HepG2 (cell line): Measurements from ENCODE around the gene SOWAHA. TPM values are rescaled to one million over a fixed set of nuclear protein-coding genes. Genes with fewer than 3 reads are reported as not detected.
A peak's percentile ranks its signal among the peaks of the same experiment; 100 is the strongest.

Source experiments
- ATAC-seq: fragments of 200-7000 bp; cut with Tn5 transposase; 3 replicates; pipeline ENCODE4 v1.9.1; 2020; ENCODE audit warnings: mild to moderate bottlenecking, moderate library complexity
- BruUV-seq: library from RNA; stranded (reverse); fragments of 400-500 nt; replicated peaks from 2 replicates; lab custom pipeline; 2021; lab: Mats Ljungman, UMichigan
- CTCF ChIA-PET: fragments of 300-600 bp; formaldehyde crosslinking; extraction: SDS; loops from one replicate; lab custom pipeline; 2021; ENCODE audit warnings: low total read pairs, inconsistent platforms, low intra/inter-chr PET ratio; lab: Yijun Ruan, JAX
- POLR2A ChIA-PET: fragments of 350-600 bp; sonication (Branson Sonifier 250); formaldehyde crosslinking; loops from one replicate; lab custom pipeline; 2020; ENCODE audit warnings: antibody characterized with exemption, inconsistent platforms; lab: Yijun Ruan, JAX
- DNase-seq: peaks from one replicate; pipeline ENCODE4 v3.0.0-alpha.2; 2015; ENCODE audit warnings: low spot score
- FAIRE-seq: peaks from 3 replicates; lab custom pipeline; 2011; peaks lifted over from hg19 to GRCh38; lab: Jason Lieb, UNC
- H2AFZ ChIP-seq: one replicate; pipeline ENCODE4 v1.6.1; 2011; ENCODE audit warnings: low read length, inconsistent platforms
- H3K27ac ChIP-seq: fragments of 300-600 bp; 3 replicates; pipeline ENCODE4 v1.8.0; 2011; ENCODE audit warnings: mixed run types, mild to moderate bottlenecking, mixed read lengths, low read length, inconsistent platforms; ENCODE audit not compliant: insufficient read depth; ENCODE audit errors: extremely low read length
- H3K27me3 ChIP-seq, 2 experiments: fragments of 200-600 bp in 1 of 2; 2 replicates in 1 of 2; 3 replicates in 1 of 2; pipeline versions ENCODE4 v1.6.0 to v1.8.0; 2011; ENCODE audit warnings: low read length in 2 of 2, mild to moderate bottlenecking in 2 of 2, moderate library complexity in 2 of 2, inconsistent platforms in 1 of 2; ENCODE audit not compliant: insufficient read depth in 2 of 2, control insufficient read depth in 1 of 2
- H3K36me3 ChIP-seq, 2 experiments: fragments of 200-600 bp in 1 of 2; replicated peaks in 1 of 2; 2 replicates in 1 of 2; 3 replicates in 1 of 2; pipeline versions ENCODE4 v1.5.1 to v1.8.0; 2011; ENCODE audit warnings: low read length in 2 of 2, inconsistent platforms in 1 of 2; ENCODE audit not compliant: insufficient read depth in 2 of 2, control insufficient read depth in 1 of 2
- H3K4me1 ChIP-seq: 2 replicates; pipeline ENCODE4 v1.5.1; 2012; ENCODE audit warnings: low read length, inconsistent platforms; ENCODE audit not compliant: insufficient read depth
- H3K4me2 ChIP-seq: 2 replicates; pipeline ENCODE4 v1.6.0; 2011; ENCODE audit warnings: low read depth, low read length, inconsistent platforms
- H3K4me3 ChIP-seq, 3 experiments: fragments of 200-600 bp in 1 of 3; sonication (generic), shearing (Covaris generic) in 1 of 3; replicated peaks in 1 of 3; 2 replicates each; pipeline ENCODE4 v1.5.1; 2011 to 2016; ENCODE audit warnings: low read length in 3 of 3, inconsistent platforms in 2 of 3, low read depth in 2 of 3, mild to moderate bottlenecking in 2 of 3, control low read depth in 1 of 3, mixed read lengths in 1 of 3; ENCODE audit not compliant: insufficient read depth in 1 of 3
- H3K79me2 ChIP-seq: one replicate; pipeline ENCODE4 v1.6.1; 2011; ENCODE audit warnings: low read length, inconsistent platforms; ENCODE audit not compliant: insufficient read depth
- H3K9ac ChIP-seq: 2 replicates; pipeline ENCODE4 v1.6.0; 2011; ENCODE audit warnings: mild to moderate bottlenecking, low read depth, low read length, inconsistent platforms; ENCODE audit not compliant: insufficient read depth
- H3K9me3 ChIP-seq: 2 replicates; pipeline ENCODE4 v1.5.1; 2012; ENCODE audit warnings: mild to moderate bottlenecking, low read length
- H4K20me1 ChIP-seq: 2 replicates; pipeline ENCODE4 v1.6.0; 2011; ENCODE audit warnings: inconsistent platforms, mild to moderate bottlenecking, low read length, moderate library complexity; ENCODE audit not compliant: insufficient read depth
- ARID5B ChIP-seq: IDR thresholded peaks from 2 replicates; pipeline ENCODE4 v1.4.0; 2020; ENCODE audit warnings: mild to moderate bottlenecking, missing genetic modification reagents
- ATF2 ChIP-seq: sonication (generic); formaldehyde crosslinking; IDR thresholded peaks from 2 replicates; pipeline ENCODE4 v1.4.0; 2020; ENCODE audit warnings: missing genetic modification reagents
- EEA1 ChIP-seq: sonication (generic); formaldehyde crosslinking; IDR thresholded peaks from 2 replicates; pipeline ENCODE4 v1.5.1; 2020; ENCODE audit warnings: mild to moderate bottlenecking, missing genetic modification reagents, borderline replicate concordance
- HDAC2 ChIP-seq: sonication (generic); formaldehyde crosslinking; IDR thresholded peaks from 2 replicates; pipeline ENCODE4 v1.4.0; 2020; ENCODE audit warnings: missing genetic modification reagents
- MED1 ChIP-seq: sonication (generic); formaldehyde crosslinking; IDR thresholded peaks from 2 replicates; pipeline ENCODE4 v1.4.0; 2020; ENCODE audit warnings: missing genetic modification reagents
- MXD3 ChIP-seq: IDR thresholded peaks from 2 replicates; pipeline ENCODE4 v1.6.1; 2016; ENCODE audit warnings: mild to moderate bottlenecking, missing biosample characterization, missing genetic modification reagents
- MYNN ChIP-seq: sonication (generic); formaldehyde crosslinking; IDR thresholded peaks from 2 replicates; pipeline ENCODE4 v1.4.0; 2020; ENCODE audit warnings: mild to moderate bottlenecking, low read depth, missing genetic modification reagents
- NCOA2 ChIP-seq: sonication (generic); formaldehyde crosslinking; IDR thresholded peaks from 2 replicates; pipeline ENCODE4 v1.8.0; 2022; ENCODE audit warnings: inconsistent platforms
- RARA ChIP-seq: IDR thresholded peaks from 2 replicates; pipeline ENCODE4 v1.6.1; 2016; ENCODE audit warnings: missing genetic modification reagents, missing compliant biosample characterization
- SAP130 ChIP-seq: IDR thresholded peaks from 2 replicates; pipeline ENCODE4 v1.6.1; 2016; ENCODE audit warnings: low read depth
- TCF7 ChIP-seq: sonication (generic); IDR thresholded peaks from 2 replicates; pipeline ENCODE4 v1.6.1; 2016; ENCODE audit warnings: antibody characterized with exemption, low read depth
- ZKSCAN1 ChIP-seq: fragments of 150-350 bp; IDR thresholded peaks from 2 replicates; pipeline ENCODE4 v1.6.1; 2014; ENCODE audit warnings: low read length
- WGBS: methylation state at CpG from one replicate; pipeline ENCODE4 v1.1.6; 2017; ENCODE audit warnings: low lambda C conversion rate; 5-methylcytosine and 5-hydroxymethylcytosine counted together
- in situ Hi-C: cut with HindIII; loops from 2 replicates; pipeline ENCODE4 v1.10.0; 2017; ENCODE audit warnings: low pct_unique_long_range_greater_than_20kb; ENCODE audit not compliant: extremely low pct_ligation_motif_present
- intact Hi-C: fragments of 100-400 bp; cut with micrococcal nuclease; formaldehyde crosslinking; loops from one replicate; pipeline ENCODE4 v1.10.0; 2022; ENCODE audit not compliant: unreplicated experiment
- polyA plus RNA-seq, 8 experiments: library from polyadenylated mRNA; depleted of rRNA in 3 of 8; stranded (reverse) in 7 of 8; unstranded in 1 of 8; fragments of >200 nt; fragmentation: Illumina TruSeq in 4 of 8; extraction: Trizol in 4 of 8; gene quantifications; 2 replicates each; pipeline versions ENCODE4 v1.2.1 to v1.2.3, GENCODE V29; 2011 to 2016; ENCODE audit warnings: low read depth in 4 of 8, missing spikeins in 1 of 8, mixed read lengths in 1 of 8; ENCODE audit not compliant: insufficient read depth in 1 of 8
- total RNA-seq, 5 experiments: library from RNA; depleted of rRNA; stranded (reverse); fragments of >200 nt; fragmentation: Illumina TruSeq; extraction: Trizol; gene quantifications; 2 replicates each; pipeline ENCODE4 v1.2.3, GENCODE V29; 2016; ENCODE audit warnings: low read depth in 1 of 5

Gene SOWAHA
- total and polyA plus RNA-seq, 2 of the 13 experiments (the other 11 are each of a cell fraction or from before 2014, with no cell fraction given) = 0.95 to 1.9 TPM

- intact Hi-C loops (no loop called here), in situ Hi-C loops (no loop called here)
- H3K9me3 ChIP-seq = no peaks in the 10 kb centered on the region
- no peak overlapping the region for H3K4me3 ChIP-seq
- no peak overlapping the region for H3K9ac ChIP-seq
- no peaks in the 10 kb centered on the region for H3K36me3 ChIP-seq
- ChIA-PET CTCF (no interaction called here), POLR2A (interaction anchor here (1.2 to 2.6 kb wide), 6 partner anchors 10 to 43 kb away, joined by 3 to 15 read pairs (median 4); partner anchors contain the start of gene SHROOM1)
- H3K27me3 ChIP-seq = no peaks in the 10 kb centered on the region
- TF ChIP-seq EEA1 (CRISPR knock-in tag) = no peak
- H3K27ac ChIP-seq = peak overlapping the region; percentile 59
- BruUV-seq = no TSS peak
- peak overlapping the region; percentile 31; the same call in 1 of the 2 replicates for H3K4me2 ChIP-seq
- peak overlapping the region; percentile 75 for H2AFZ ChIP-seq
- H3K79me2 ChIP-seq = no peaks in the 10 kb centered on the region
- H3K4me1 ChIP-seq = peaks cover 75% of the 10 kb centered on the region
- ATAC-seq (no peak; the same call in 2 of the 3 replicates), DNase-seq (no peak), FAIRE-seq (no peak)
- no peaks in the 10 kb centered on the region for H4K20me1 ChIP-seq
- WGBS = 63% methylated on average over 2 of the region's 2 CpGs
Observed at GRCh38 chr5:132850066-132850465, 37.0 kb downstream of the SOWAHA start.

DNA sequence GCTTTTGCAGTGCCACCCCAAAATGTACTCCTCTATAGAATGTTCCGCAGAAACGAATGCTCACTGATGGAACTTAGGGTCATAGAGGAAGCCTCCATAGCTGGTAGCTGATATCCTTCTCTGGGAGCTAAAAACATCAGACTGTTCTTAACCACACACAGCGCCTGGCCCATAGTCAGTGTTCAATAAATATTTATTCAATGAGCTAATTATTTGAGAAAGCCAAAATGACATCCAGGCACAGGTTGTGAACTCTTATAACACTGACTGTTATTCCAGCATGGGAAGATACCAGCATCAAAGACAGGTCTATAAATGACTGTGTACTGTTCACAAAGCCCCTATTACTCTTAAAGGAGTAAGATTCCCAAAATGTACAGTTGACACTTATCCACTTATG, 40.2 kb downstream of the SOWAHA start:
- no peaks in the 10 kb centered on the region for H3K9me3 ChIP-seq
- no peak overlapping the region; a peak in 1 of 6 replicates for H3K4me3 ChIP-seq
- peak overlapping the region; percentile 55 for H3K27ac ChIP-seq
- ATAC-seq (peak; percentile 86), FAIRE-seq (no peak), DNase-seq (peak; percentile 72)
- in situ Hi-C loops = no loop called here
- H3K36me3 ChIP-seq = no peaks in the 10 kb centered on the region
- WGBS = 50% methylated on average over 3 of the region's 3 CpGs
- H3K79me2 ChIP-seq = no peaks in the 10 kb centered on the region
- H4K20me1 ChIP-seq = no peaks in the 10 kb centered on the region
- H2AFZ ChIP-seq = no peak overlapping the region
- peak overlapping the region; percentile 36 for H3K4me2 ChIP-seq
- no peaks in the 10 kb centered on the region for H3K27me3 ChIP-seq
- ChIA-PET POLR2A (interaction anchor here (1.1 to 2.8 kb wide), 4 partner anchors 12 to 198 kb away, joined by 3 to 28 read pairs (median 14); partner anchors contain the start of genes GDF9, HSPA4 and UQCRQ), CTCF (no interaction called here)
- intact Hi-C loops = no loop called here
- 0 out of 2 replicates have a peak overlapping the region, but pooled peaks have one; percentile 15 for H3K9ac ChIP-seq
- no TSS peak for BruUV-seq
- H3K4me1 ChIP-seq = peaks cover 68% of the 10 kb centered on the region
- peak; percentile 78 for TF ChIP-seq ZKSCAN1
- TF ChIP-seq TCF7 = peak; percentile 18; the same call in 1 of the 2 replicates
- TF ChIP-seq ATF2 = peak; percentile 53; the same call in 1 of the 2 replicates
- TF ChIP-seq ARID5B = peak; percentile 44; the same call in 1 of the 2 replicates
- TF ChIP-seq NCOA2 = peak; percentile 34; the same call in 1 of the 2 replicates
- TF ChIP-seq HDAC2 (CRISPR knock-in tag) = 0 out of 2 replicates have a peak, but pooled peaks have one; percentile 14
- TF ChIP-seq RARA (CRISPR knock-in tag) = peak; percentile 46; the same call in 1 of the 2 replicates
- TF ChIP-seq MED1 (CRISPR knock-in tag) = peak; percentile 45
- TF ChIP-seq SAP130 (CRISPR knock-in tag) = peak; percentile 31
- TF ChIP-seq MYNN (CRISPR knock-in tag) = no peak
- no peak for TF ChIP-seq MXD3 (CRISPR knock-in tag)
